ENCODE results near the gene FTH1.
A peak's percentile ranks its signal among the peaks of the same experiment; 100 is the strongest.

FTH1 gene

GRCh38 chr11:61976813-61977475, 9.5 kb upstream of the FTH1 start:
- H3K27ac ChIP-seq = no peak overlapping the region

GRCh38 chr11:61976420-61976800, 9.0 kb upstream of the FTH1 start:
- no peak for TF ChIP-seq ZFX (IDR thresholded peaks at IDR 0.05; ENCODE audit: borderline replicate concordance)
- TF ChIP-seq CTCF (IDR thresholded peaks at IDR 0.05) = no peak
- no peak overlapping the region for H3K27ac ChIP-seq

More at GRCh38 chr11:61976813-61977475, 9.5 kb upstream of the FTH1 start:
- TF ChIP-seq ZFX (IDR thresholded peaks at IDR 0.05; ENCODE audit: borderline replicate concordance) (no peak), CTCF (IDR thresholded peaks at IDR 0.05) (no peak)

- no peak overlapping the region for H3K27ac ChIP-seq
Measured at GRCh38 chr11:61975638-61976419, 8.4 kb upstream of the FTH1 start.

GRCh38 chr11:61974766-61975631, 7.6 kb upstream of the FTH1 start:
- TF ChIP-seq ZFX (IDR thresholded peaks at IDR 0.05; ENCODE audit: borderline replicate concordance) (no peak), CTCF (IDR thresholded peaks at IDR 0.05) (no peak)
- H3K27ac ChIP-seq = no peak overlapping the region

More at GRCh38 chr11:61975638-61976419, 8.4 kb upstream of the FTH1 start:
- no peak for TF ChIP-seq CTCF (IDR thresholded peaks at IDR 0.05)
- no peak for TF ChIP-seq ZFX (IDR thresholded peaks at IDR 0.05; ENCODE audit: borderline replicate concordance)

- H3K27ac ChIP-seq = 0 out of 2 replicates have a peak overlapping the region, but pooled peaks have one; percentile 84
- TF ChIP-seq CTCF (IDR thresholded peaks at IDR 0.05) = no peak
Measured at GRCh38 chr11:61973476-61974162, 6.2 kb upstream of the FTH1 start.

GRCh38 chr11:61972672-61973475, 5.4 kb upstream of the FTH1 start:
- TF ChIP-seq ZFX (IDR thresholded peaks at IDR 0.05; ENCODE audit: borderline replicate concordance) = no peak
- TF ChIP-seq CTCF (IDR thresholded peaks at IDR 0.05) = no peak
- peak overlapping the region; percentile 84 for H3K27ac ChIP-seq
